Left cardiac atrium (tissue), 4 donors: ENCODE data around the gene SMIM17. TPM values are rescaled to one million over a fixed set of nuclear protein-coding genes. Genes with fewer than 3 reads are reported as not detected.
"Not testable (repeated sequence)": the region's sequence is repeated elsewhere in the genome, so short reads cannot be mapped to it uniquely, and the experiment has no call there.

Experiments
- ATAC-seq, 2 donors: fragments of 200-7000 bp; cut with Tn5 transposase; one replicate each; pipeline ENCODE4 v1.9.1; 2020; ENCODE audit warnings: mild to moderate bottlenecking in 2 of 2, moderate library complexity in 2 of 2
- DNase-seq: peaks from one replicate; pipeline ENCODE4 v3.0.0-alpha.2; 2020
- intact Hi-C, 2 donors: fragments of 100-400 bp; cut with DNase I; formaldehyde crosslinking; loops; one replicate each; pipeline versions ENCODE4 v1.14.1 to v1.15.1; 2022 to 2023
- total RNA-seq, 2 donors: library from RNA; stranded (reverse); fragmentation: NEBNext Ultra II Directional; extraction: Animal tissue kit (Norgen Biotek cat#: 25700); gene quantifications; one replicate each; pipeline ENCODE4 v1.2.1, GENCODE V29; 2021
- donor health status: DM: no; HTN: yes; CAD: no.
- donor health status: DM: no; HTN: yes; CAD: no; lungs with severe emphysema.
- donor health status: DM: yes; HTN: yes; CAD: no.
- donor health status: Dilated cardiomyopathy.

SMIM17 gene
- total RNA-seq, 2 donors from 2014 or later = 0.39 TPM; not detected in 1

DNA sequence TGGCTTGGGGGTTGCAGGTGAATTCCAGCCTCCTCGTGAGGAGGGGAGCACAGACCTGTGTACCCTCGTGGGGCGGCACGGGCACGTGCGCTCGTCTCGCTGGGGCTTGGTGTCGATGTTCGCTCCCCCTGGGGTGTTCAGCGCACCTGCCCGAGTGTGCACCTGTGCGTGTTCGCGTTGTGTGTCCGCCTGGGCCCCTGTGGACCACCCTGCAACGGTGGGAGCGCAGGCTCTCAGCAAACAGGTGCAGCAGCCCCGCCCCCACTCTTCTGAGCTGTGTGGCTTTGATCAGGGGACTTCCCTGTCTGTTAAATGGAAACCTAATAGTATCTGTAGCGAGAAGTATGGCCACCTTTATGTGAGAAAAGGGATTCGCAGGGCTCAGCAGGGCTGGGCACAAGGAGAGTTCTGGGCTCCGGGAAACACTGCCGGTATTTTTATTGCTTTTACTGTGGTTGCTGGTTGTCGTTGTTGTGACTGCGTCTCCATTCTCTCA is 549 bp downstream of the SMIM17 start:
- DNase-seq (no peak), ATAC-seq (no peak)
- intact Hi-C loops = no loop called here

DNA sequence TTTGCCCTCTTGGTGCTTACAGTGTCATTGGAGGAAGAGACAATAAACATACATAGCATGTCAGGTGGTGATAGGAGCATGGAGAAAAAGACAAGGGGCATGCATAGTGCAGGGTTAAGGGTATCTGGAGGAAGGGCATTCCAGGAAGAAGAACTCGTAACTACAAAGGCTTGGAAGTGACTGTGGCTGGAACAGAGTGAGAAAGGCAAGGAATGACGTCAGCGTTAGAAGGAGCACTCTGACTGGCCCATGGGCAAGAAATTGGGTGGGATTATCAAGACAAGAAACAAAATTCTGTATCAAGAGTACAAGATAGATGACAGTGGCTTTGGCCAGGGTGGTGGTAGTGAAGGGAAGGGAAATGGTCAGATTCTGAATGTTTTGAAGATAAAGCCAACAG is 11.2 kb downstream of the SMIM17 start:
- DNase-seq = no peak
- no peak for ATAC-seq
- intact Hi-C loops = no loop called here

DNA sequence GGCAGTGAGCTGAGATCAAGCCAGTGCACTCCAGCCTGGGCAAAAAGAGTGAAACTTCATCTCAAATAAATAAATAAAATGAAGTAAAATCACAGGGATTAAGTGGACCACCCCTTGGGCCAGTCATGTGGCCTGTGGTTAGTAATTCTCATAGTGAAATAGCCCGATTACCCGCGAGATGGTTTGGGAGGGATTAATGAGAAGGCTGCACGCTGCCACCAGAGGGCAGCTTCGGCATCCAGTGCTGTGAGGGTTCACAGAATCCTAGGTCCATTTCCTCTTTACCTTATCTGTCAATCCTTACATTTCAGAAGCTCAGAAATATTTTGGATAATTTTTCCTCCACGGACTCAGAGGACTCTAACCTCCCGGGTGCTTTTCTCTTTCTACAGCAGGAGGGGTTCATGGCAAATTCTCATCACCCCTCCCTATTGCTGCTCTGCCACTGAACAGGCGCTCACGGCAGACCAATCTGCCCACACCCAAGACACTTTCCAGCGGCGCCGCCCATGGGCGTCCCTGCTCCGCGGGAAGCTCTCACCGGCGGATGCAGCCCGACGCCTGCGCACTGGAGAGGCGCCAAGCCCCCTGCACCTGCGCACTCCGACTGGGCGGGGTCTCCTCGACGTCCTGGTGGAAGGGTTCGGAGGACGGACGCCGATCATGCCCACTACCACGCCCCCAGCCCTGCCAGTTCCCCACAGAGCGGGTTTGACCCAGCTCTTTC is 17.6 kb downstream of the SMIM17 start:
- intact Hi-C loops = no loop called here
- DNase-seq (peak; percentile 72), ATAC-seq (peak; percentile 76 to 91)

DNA sequence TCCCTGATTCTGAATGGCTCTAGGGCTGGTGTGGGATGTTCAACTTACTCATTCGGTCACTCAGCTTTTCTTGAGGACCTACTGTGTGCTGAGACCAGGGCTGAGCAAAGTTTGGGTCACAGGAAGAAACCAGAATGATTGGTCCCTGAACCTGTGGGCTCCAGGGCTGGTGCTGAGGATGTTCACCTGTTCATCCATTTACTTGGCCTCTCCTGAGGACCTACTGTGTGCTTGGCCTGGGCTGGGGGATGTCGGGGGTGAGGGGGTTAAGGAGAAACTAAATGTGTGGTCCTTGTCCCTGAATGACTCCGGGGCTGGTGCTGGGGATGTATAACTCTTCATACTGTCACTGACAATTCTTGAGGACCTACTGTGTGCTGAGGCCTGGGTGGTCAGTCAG is 18.3 kb downstream of the SMIM17 start:
- DNase-seq = no peak
- intact Hi-C loops = no loop called here
- ATAC-seq = no peak

GRCh38 chr19:56663931-56664500 is 21.1 kb downstream of the SMIM17 start:
- no peak for DNase-seq
- ATAC-seq = no peak
- intact Hi-C loops = no loop called here

DNA sequence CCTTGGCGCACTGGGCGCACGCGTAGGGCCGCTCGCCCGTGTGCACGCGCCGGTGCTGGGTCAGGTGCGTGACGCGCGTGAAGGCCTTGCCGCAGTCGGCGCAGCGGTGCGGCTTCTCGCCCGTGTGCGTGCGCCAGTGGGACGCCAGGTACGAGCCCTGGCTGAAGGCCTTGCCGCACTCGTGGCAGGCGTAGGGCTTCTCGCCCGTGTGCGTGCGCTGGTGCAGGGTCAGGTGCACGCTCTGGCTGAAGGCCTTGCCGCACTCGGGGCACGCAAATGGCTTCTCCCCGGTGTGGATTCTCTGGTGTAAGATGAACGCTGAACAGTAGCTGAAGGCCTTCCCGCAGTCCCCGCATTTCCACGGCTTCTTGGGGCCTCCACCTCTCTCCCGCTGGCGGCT is 21.6 kb downstream of the SMIM17 start:
- ATAC-seq (no peak), DNase-seq (no peak)
- intact Hi-C loops = no loop called here

DNA sequence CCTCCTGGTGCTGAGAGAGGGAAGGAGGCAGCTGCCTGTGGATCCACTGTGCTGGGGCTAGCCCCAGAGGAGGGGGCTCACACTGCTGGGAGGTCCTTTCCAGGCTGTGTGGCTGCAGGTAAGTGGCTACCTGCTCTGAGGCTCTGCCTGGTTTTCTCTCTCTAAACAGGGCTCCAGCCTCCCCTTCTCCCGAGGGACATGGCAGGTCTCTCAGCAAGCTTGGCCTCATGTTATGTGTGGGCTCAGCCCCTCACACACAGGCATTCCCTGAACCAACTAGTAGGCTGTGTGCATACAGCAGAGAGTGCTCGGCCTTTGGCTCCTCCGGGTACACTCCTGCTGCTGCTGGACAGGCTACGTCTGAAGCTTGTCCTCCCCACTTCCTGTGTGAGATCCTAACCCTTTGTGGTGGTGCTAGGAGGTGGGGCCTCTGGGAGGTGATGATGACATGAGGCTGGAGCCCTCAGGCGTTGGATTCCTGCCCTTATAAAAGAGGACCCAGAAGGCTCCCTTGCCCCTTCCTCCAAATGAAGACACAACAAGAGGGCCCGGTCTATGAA is 24.4 kb downstream of the SMIM17 start:
- no peak for DNase-seq
- ATAC-seq = no peak
- intact Hi-C loops = no loop called here

DNA sequence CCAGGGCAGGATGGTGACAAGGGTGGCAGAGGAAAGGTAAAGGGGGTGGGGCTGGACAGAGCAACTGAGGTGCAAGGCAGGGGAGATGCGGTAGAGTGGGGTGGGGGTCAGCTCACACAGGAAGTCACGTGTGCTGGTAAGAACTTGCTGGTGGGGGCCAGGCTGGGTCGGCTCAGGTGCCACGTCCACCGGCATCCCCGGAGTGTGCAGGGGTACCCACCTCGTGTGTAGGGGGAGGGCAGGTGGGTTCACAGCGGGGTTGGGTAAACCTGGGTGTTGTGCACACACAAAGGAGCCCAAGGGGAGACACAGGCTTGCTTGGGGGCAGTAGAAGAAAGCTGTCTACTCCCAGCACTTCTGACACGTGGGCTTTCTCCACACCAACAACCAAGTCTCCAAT is 25.7 kb downstream of the SMIM17 start:
- intact Hi-C loops = no loop called here
- ATAC-seq (no peak), DNase-seq (no peak)

- intact Hi-C loops = no loop called here
- DNase-seq = no peak
Measured at GRCh38 chr19:56670401-56670960, 27.5 kb downstream of the SMIM17 start.

GRCh38 chr19:56670961-56671612 is 28.1 kb downstream of the SMIM17 start:
- ATAC-seq = peak; percentile 23 to 32
- intact Hi-C loops = no loop called here
- peak; percentile 23 for DNase-seq

More at GRCh38 chr19:56670401-56670960, 27.5 kb downstream of the SMIM17 start:
- ATAC-seq = no peak

GRCh38 chr19:56671613-56671994 is 28.6 kb downstream of the SMIM17 start, which contains the start of gene ZNF835:
ZNF835 (minus strand) TSS chr19:56671757; CDS start chr19:56665198, 6,559 bp downstream.
- DNase-seq (peak; percentile 98), ATAC-seq (peak; percentile 97 to 98)
- intact Hi-C loops = no loop called here

DNA sequence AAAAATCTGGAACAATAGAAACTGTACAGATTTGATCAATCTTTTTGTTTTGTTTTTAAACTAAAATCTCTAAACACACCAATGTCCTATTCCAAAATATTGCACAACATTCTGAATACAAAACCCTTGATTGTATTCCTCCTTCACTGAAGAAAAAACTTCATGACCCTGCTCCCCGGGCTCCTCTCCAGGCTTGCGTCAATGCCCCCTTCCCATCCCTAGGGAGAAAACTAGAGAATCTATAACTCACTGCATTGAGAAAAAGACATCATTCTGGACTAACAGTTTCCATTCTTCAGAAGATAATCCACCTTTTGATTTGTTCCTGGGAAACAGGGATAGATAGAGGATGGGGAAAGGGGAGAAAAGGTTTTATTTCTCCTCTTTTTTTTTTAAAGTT is 29.7 kb downstream of the SMIM17 start:
- intact Hi-C loops, ATAC-seq: not testable (repeated sequence)
- DNase-seq = peak; percentile 54

DNA sequence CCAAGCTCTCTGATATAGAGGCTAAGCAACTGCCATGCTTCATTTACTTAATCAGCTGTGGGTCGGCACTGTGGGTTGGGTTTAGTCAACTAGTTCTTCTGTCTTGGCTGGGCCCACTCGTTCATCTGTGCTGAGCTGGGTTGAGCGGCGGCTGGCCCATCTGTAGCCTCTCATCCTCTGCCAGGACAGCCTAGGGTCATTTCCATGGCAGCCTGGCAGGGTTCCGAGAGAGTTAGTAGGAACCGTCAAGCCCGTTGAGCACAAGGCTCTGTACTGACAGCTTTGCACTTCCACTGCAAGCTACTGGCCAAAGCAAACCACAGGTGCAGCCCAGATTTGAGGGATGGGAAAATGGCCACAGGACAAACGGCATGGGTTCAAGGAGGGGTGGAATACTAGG is 35.2 kb downstream of the SMIM17 start:
- DNase-seq (no peak), ATAC-seq (no peak)
- intact Hi-C loops = no loop called here

GRCh38 chr19:56681702-56682101 is 38.7 kb downstream of the SMIM17 start:
- ATAC-seq (no peak), DNase-seq (no peak)
- intact Hi-C loops = no loop called here

GRCh38 chr19:56683116-56683515 is 40.2 kb downstream of the SMIM17 start:
- intact Hi-C loops = no loop called here
- ATAC-seq = no peak
- no peak for DNase-seq

DNA sequence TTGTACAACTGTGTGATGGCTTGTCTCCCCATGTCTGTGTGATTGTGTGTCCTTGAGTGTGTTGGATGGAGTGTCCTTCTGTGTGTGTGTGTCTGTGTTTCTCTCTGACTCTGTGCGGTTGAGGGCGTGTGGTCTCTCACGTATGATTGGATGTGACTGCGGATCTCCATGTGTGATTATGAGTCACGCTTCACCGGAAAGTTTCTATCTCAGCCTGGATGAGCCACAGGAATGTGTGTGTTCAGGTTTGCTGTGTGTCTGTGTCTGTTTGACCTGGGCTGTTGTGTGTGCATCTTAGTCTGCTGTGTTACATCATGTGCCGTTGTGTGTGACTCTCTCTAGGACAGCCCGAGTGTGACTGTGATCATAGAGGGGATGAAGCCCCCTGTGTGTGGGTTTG is 44.1 kb downstream of the SMIM17 start:
- DNase-seq (no peak), ATAC-seq (no peak)
- intact Hi-C loops = no loop called here

DNA sequence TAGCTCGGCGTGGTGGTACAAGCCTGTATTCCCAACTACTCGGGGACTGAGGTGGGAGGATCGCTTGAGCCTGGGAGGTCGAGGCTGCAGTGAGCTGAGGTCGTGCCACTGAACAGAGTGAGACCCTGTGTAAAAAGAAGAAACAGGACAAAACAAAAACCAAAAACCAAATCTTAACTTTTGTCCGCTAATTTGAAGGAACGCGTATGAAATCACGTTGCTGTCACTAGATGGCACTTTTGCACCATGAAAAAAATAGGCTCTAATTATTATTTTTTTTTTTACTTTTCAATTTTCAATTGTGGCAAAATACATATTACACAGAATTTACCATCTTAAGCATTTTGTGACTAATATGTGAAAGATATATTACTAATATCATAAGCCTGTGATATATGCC is 46.2 kb downstream of the SMIM17 start:
- DNase-seq (no peak), ATAC-seq (no peak)
- intact Hi-C loops = no loop called here

GRCh38 chr19:56690670-56691069 is 47.7 kb downstream of the SMIM17 start:
- ATAC-seq (no peak), DNase-seq (no peak)
- intact Hi-C loops = no loop called here

DNA sequence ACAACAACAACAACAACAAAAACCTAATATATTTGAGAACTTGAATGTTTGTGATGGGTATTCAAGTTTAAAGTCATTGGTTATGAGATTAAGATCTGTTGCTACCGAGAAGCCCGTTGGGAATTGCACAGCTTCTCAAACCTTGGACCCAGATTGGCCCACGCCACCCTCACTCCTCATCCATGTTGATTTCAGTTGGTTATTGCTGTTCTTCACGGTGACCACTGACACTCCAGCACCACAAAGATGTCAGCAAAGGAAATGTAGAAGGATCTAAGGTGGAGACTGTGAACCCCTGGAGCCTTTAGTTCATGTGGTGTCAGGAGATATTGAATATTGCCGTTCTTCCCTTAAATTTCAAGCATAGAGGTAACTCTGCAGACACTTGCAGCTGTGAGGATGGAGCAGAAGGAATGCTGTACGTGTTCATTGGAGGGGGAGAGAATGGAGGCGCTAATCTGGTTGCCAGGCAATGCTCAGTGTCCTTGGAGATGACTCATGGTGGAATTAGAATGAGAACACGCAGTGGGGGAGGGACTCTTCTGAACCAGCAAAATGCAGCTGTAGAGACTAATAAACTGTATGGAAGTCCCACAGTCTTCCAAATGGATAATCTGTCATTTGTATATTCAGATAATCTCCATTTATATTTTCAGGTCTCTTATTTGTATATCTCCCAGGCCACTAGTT is 49.4 kb downstream of the SMIM17 start:
- intact Hi-C loops = no loop called here
- peak in 1 of 2 donors; percentile 94 for ATAC-seq
- no peak for DNase-seq
